WTC11 (cell line): ENCODE measurements around the gene ITIH5. TPM values are rescaled to one million over a fixed set of nuclear protein-coding genes. Genes with fewer than 3 reads are reported as not detected.
A peak's percentile ranks its signal among the peaks of the same experiment; 100 is the strongest.

Experiments used
- ATAC-seq: fragments of 200-7000 bp; cut with Tn5 transposase; 2 replicates; pipeline ENCODE4 v1.10.0; 2021; ENCODE audit warnings: mild to moderate bottlenecking, moderate library complexity
- CTCF ChIA-PET: fragments of 300-600 bp; sonication (Branson Sonifier 250); formaldehyde crosslinking; loops from one replicate; lab custom pipeline; 2021; ENCODE audit warnings: antibody characterized with exemption; lab: Charles Lee
- POLR2A ChIA-PET: fragments of 350-600 bp; sonication (Branson Sonifier 250); formaldehyde crosslinking; loops from one replicate; lab custom pipeline; 2021; ENCODE audit warnings: antibody characterized with exemption; lab: Charles Lee
- DNase-seq: peaks from one replicate; pipeline ENCODE4 v3.0.0; 2021; ENCODE audit warnings: low spot score
- H3K27ac Mint-ChIP-seq: 2 replicates; pipeline ENCODE4 v1.8.0; 2021; ENCODE audit warnings: mixed read lengths
- H3K27me3 Mint-ChIP-seq: 2 replicates; pipeline ENCODE4 v1.8.0; 2021; ENCODE audit warnings: low read depth, mild to moderate bottlenecking, moderate library complexity, mixed read lengths
- H3K36me3 Mint-ChIP-seq: 2 replicates; pipeline ENCODE4 v1.8.0; 2021; ENCODE audit warnings: mixed read lengths
- H3K4me1 Mint-ChIP-seq: 2 replicates; pipeline ENCODE4 v1.8.0; 2022; ENCODE audit warnings: mixed read lengths
- H3K4me3 Mint-ChIP-seq: 2 replicates; pipeline ENCODE4 v1.8.0; 2021; ENCODE audit warnings: mild to moderate bottlenecking, moderate library complexity, mixed read lengths
- H3K9me3 Mint-ChIP-seq: 2 replicates; pipeline ENCODE4 v1.8.0; 2021; ENCODE audit warnings: mixed read lengths
- ARID4B ChIP-seq: sonication (generic); formaldehyde crosslinking; IDR thresholded peaks from 2 replicates; pipeline ENCODE4 v1.8.0; 2023; ENCODE audit warnings: missing genetic modification reagents, mild to moderate bottlenecking, borderline replicate concordance
- ATF3 ChIP-seq: sonication (generic); formaldehyde crosslinking; conservative IDR thresholded peaks from 2 replicates; pipeline ENCODE4 v1.8.1; 2022; ENCODE audit warnings: mild to moderate bottlenecking, missing genetic modification reagents
- CTCF ChIP-seq: fragments of 200-600 bp; IDR thresholded peaks from 2 replicates; pipeline ENCODE4 v1.8.0; 2022; ENCODE audit warnings: antibody characterized with exemption
- FOXK1 ChIP-seq: sonication (generic); formaldehyde crosslinking; IDR thresholded peaks from 2 replicates; pipeline ENCODE4 v1.8.0; 2022; ENCODE audit warnings: mild to moderate bottlenecking, moderate library complexity, missing genetic modification reagents
- HMGA2 ChIP-seq: fragments of 250-450 bp; sonication (Bioruptor Pico); IDR thresholded peaks from 2 replicates; pipeline ENCODE4 v1.4.0; 2021; ENCODE audit warnings: mild to moderate bottlenecking, moderate library complexity
- HMGXB4 ChIP-seq: sonication (generic); formaldehyde crosslinking; IDR thresholded peaks from 2 replicates; pipeline ENCODE4 v1.8.1; 2023; ENCODE audit warnings: mild to moderate bottlenecking, moderate library complexity, missing genetic modification reagents
- MAX ChIP-seq: sonication (generic); formaldehyde crosslinking; IDR thresholded peaks from 2 replicates; pipeline ENCODE4 v1.8.0; 2022; ENCODE audit warnings: mild to moderate bottlenecking, missing genetic modification reagents
- MYBL2 ChIP-seq: sonication (generic); formaldehyde crosslinking; IDR thresholded peaks from 2 replicates; pipeline ENCODE4 v1.8.1; 2023; ENCODE audit warnings: mild to moderate bottlenecking, moderate library complexity, missing genetic modification reagents
- NR3C1 ChIP-seq: sonication (generic); formaldehyde crosslinking; conservative IDR thresholded peaks from 2 replicates; pipeline ENCODE4 v1.8.1; 2023; ENCODE audit warnings: low read depth, mild to moderate bottlenecking, missing genetic modification reagents
- RELA ChIP-seq: sonication (generic); formaldehyde crosslinking; IDR thresholded peaks from 2 replicates; pipeline ENCODE4 v1.8.1; 2022; ENCODE audit warnings: missing genetic modification reagents, mild to moderate bottlenecking, borderline replicate concordance
- RORB ChIP-seq: fragments of 250-450 bp; sonication (Bioruptor Pico); IDR thresholded peaks from 2 replicates; pipeline ENCODE4 v1.9.0; 2021; ENCODE audit warnings: mild to moderate bottlenecking
- STAT6 ChIP-seq: sonication (generic); formaldehyde crosslinking; conservative IDR thresholded peaks from 2 replicates; pipeline ENCODE4 v1.8.1; 2023; ENCODE audit warnings: mild to moderate bottlenecking, low read depth, missing genetic modification reagents, moderate library complexity
- TEAD4 ChIP-seq: sonication (generic); formaldehyde crosslinking; IDR thresholded peaks from 2 replicates; pipeline ENCODE4 v1.8.0; 2022; ENCODE audit warnings: mild to moderate bottlenecking, missing genetic modification reagents
- TP53 ChIP-seq: sonication (generic); formaldehyde crosslinking; IDR thresholded peaks from 2 replicates; pipeline ENCODE4 v1.8.1; 2023; ENCODE audit warnings: mild to moderate bottlenecking, missing genetic modification reagents
- USF2 ChIP-seq: sonication (generic); formaldehyde crosslinking; IDR thresholded peaks from 2 replicates; pipeline ENCODE4 v1.8.1; 2023; ENCODE audit warnings: mild to moderate bottlenecking, missing genetic modification reagents, moderate library complexity
- ZBTB43 ChIP-seq: sonication (generic); formaldehyde crosslinking; IDR thresholded peaks from 2 replicates; pipeline ENCODE4 v1.8.1; 2023; ENCODE audit warnings: mild to moderate bottlenecking, missing genetic modification reagents
- ZNF263 ChIP-seq: sonication (generic); formaldehyde crosslinking; IDR thresholded peaks from 2 replicates; pipeline ENCODE4 v1.8.1; 2022; ENCODE audit warnings: low read depth, mild to moderate bottlenecking, moderate library complexity, missing genetic modification reagents
- ZNF423 ChIP-seq: fragments of 250-450 bp; sonication (Bioruptor Pico); IDR thresholded peaks from 2 replicates; pipeline ENCODE4 v2.1.2; 2022; ENCODE audit warnings: mild to moderate bottlenecking, moderate library complexity
- ZNF512 ChIP-seq: sonication (generic); formaldehyde crosslinking; IDR thresholded peaks from 2 replicates; pipeline ENCODE4 v1.8.1; 2022; ENCODE audit warnings: missing genetic modification reagents, borderline replicate concordance
- ZSCAN18 ChIP-seq: fragments of 250-450 bp; sonication (Bioruptor Pico); IDR thresholded peaks from 2 replicates; pipeline ENCODE4 v2.1.2; 2022; ENCODE audit warnings: mild to moderate bottlenecking, moderate library complexity
- total RNA-seq: library from RNA; stranded (reverse); gene quantifications from 3 replicates; pipeline ENCODE4 v1.2.3, GENCODE V29; 2021

Gene ITIH5
- total RNA-seq, 1 experiment from 2014 or later, result 3.1 TPM

- TF ChIP-seq ZNF263 (CRISPR knock-in tag) (no peak), ZNF512 (CRISPR knock-in tag) (no peak), CTCF (no peak), HMGXB4 (CRISPR knock-in tag) (no peak), MYBL2 (no peak), USF2 (CRISPR knock-in tag) (no peak), RELA (CRISPR knock-in tag) (no peak), STAT6 (no peak)
Observed at GRCh38 chr10:7625009-7625408, 41.8 kb downstream of the ITIH5 start (continued).

GRCh38 chr10:7622969-7623368 is 43.8 kb downstream of the ITIH5 start:
- no peak overlapping the region for H3K4me3 Mint-ChIP-seq
- peak; percentile 59 for DNase-seq
- TF ChIP-seq RORB (CRISPR knock-in tag) (no peak), ATF3 (CRISPR knock-in tag) (no peak), ZSCAN18 (peak; percentile 80), MAX (CRISPR knock-in tag) (0 out of 2 replicates have a peak, but pooled peaks have one; percentile 31), ARID4B (no peak), ZNF423 (peak; percentile 14; the same call in 1 of the 2 replicates), TEAD4 (CRISPR knock-in tag) (no peak), FOXK1 (CRISPR knock-in tag) (no peak), HMGA2 (no peak), TP53 (CRISPR knock-in tag) (no peak), MYBL2 (no peak), ZBTB43 (CRISPR knock-in tag) (no peak), NR3C1 (CRISPR knock-in tag) (no peak)

More at GRCh38 chr10:7622969-7623368, 43.8 kb downstream of the ITIH5 start:
- Mint-ChIP-seq H3K4me1 (peaks cover 6% of the 10 kb centered on the region), H3K9me3 (no peaks in the 10 kb centered on the region), H3K36me3 (no peaks in the 10 kb centered on the region), H3K27me3 (no peaks in the 10 kb centered on the region), H3K27ac (peak overlapping the region; percentile 94)
- ChIA-PET CTCF (interaction anchor here (0.6 to 2.4 kb wide), 12 partner anchors 12 to 100 kb away, joined by 3 to 20 read pairs (median 4); no protein-coding TSS in a partner anchor), POLR2A (no interaction called here)
- ATAC-seq, result peak; percentile 98
